PC-3 (cell line): ENCODE results near the gene TCEA2. TPM values are rescaled to one million over a fixed set of nuclear protein-coding genes. Genes with fewer than 3 reads are reported as not detected.

Experiments used
- ATAC-seq: fragments of 200-7000 bp; cut with Tn5 transposase; 2 replicates; pipeline ENCODE4 v1.9.1; 2020; ENCODE audit warnings: mild to moderate bottlenecking, moderate library complexity
- BruUV-seq: library from RNA; stranded (reverse); fragments of 400-500 nt; replicated peaks from 2 replicates; lab custom pipeline; 2021; lab: Mats Ljungman, UMichigan
- CTCF ChIA-PET: fragments of 300-600 bp; sonication (Branson Sonifier 250); formaldehyde crosslinking; loops from one replicate; lab custom pipeline; 2022; ENCODE audit warnings: antibody characterized with exemption; lab: Charles Lee
- POLR2A ChIA-PET: fragments of 300-600 bp; sonication (Branson Sonifier 250); formaldehyde crosslinking; loops from one replicate; lab custom pipeline; 2022; ENCODE audit warnings: antibody characterized with exemption; ENCODE audit not compliant: unreplicated experiment; lab: Charles Lee
- DNase-seq: peaks from one replicate; pipeline ENCODE4 v3.0.0-alpha.2; 2015
- H2AFZ ChIP-seq: fragments of 300-600 bp; sonication (generic); 2 replicates; pipeline ENCODE4 v1.6.0; 2016; ENCODE audit warnings: antibody characterized with exemption, low read length
- H3F3A ChIP-seq: fragments of 300-600 bp; sonication (generic); one replicate; pipeline ENCODE4 v1.6.0; 2017; ENCODE audit warnings: antibody characterized with exemption, low read length, control low read depth, mild to moderate bottlenecking; ENCODE audit not compliant: unreplicated experiment
- H3K27ac ChIP-seq: fragments of 300-600 bp; sonication (generic); 2 replicates; pipeline ENCODE4 v1.5.1; 2016; ENCODE audit warnings: mild to moderate bottlenecking, low read length
- H3K27me3 ChIP-seq: fragments of 300-600 bp; sonication (generic); 2 replicates; pipeline ENCODE4 v1.6.1; 2016; ENCODE audit warnings: low read length, mixed read lengths
- H3K36me3 ChIP-seq: fragments of 300-600 bp; sonication (generic); 2 replicates; pipeline ENCODE4 v1.6.1; 2016; ENCODE audit warnings: low read depth, mixed run types, low read length, mixed read lengths
- H3K4me1 ChIP-seq: fragments of 300-600 bp; sonication (generic); 2 replicates; pipeline ENCODE4 v1.5.1; 2016; ENCODE audit warnings: low read length; ENCODE audit not compliant: insufficient read depth
- H3K4me2 ChIP-seq: fragments of 300-600 bp; sonication (generic); 2 replicates; pipeline ENCODE4 v1.6.0; 2016; ENCODE audit warnings: low read length
- H3K4me3 ChIP-seq: fragments of 300-600 bp; sonication (generic); 2 replicates; pipeline ENCODE4 v1.5.1; 2016; ENCODE audit warnings: mild to moderate bottlenecking, low read length, mixed read lengths
- H3K79me2 ChIP-seq: fragments of 300-600 bp; sonication (generic); 2 replicates; pipeline ENCODE4 v1.6.1; 2017; ENCODE audit warnings: low read length, mixed read lengths
- H3K9ac ChIP-seq: fragments of 300-600 bp; sonication (generic); 2 replicates; pipeline ENCODE4 v1.6.0; 2016; ENCODE audit warnings: mild to moderate bottlenecking, low read length
- H3K9me2 ChIP-seq: fragments of 300-600 bp; sonication (generic); replicated peaks from 2 replicates; pipeline ENCODE4 v1.6.1; 2016; ENCODE audit warnings: mixed run types, low read length, mixed read lengths
- H3K9me3 ChIP-seq: fragments of 300-600 bp; sonication (generic); 2 replicates; pipeline ENCODE4 v1.6.1; 2016; ENCODE audit warnings: low read length, mixed read lengths
- H4K20me1 ChIP-seq: fragments of 300-600 bp; sonication (generic); 2 replicates; pipeline ENCODE4 v1.6.1; 2016; ENCODE audit warnings: low read length, mixed read lengths
- EZH2 ChIP-seq: fragments of 300-600 bp; sonication (generic); IDR thresholded peaks from one replicate; pipeline ENCODE4 v1.6.1; 2017; ENCODE audit warnings: antibody characterized with exemption, mild to moderate bottlenecking, low read length; ENCODE audit not compliant: unreplicated experiment
- EZH2phosphoT487 ChIP-seq: fragments of 300-600 bp; sonication (generic); IDR thresholded peaks from 2 replicates; pipeline ENCODE4 v1.6.1; 2018; ENCODE audit warnings: mild to moderate bottlenecking, antibody characterized with exemption, low read length, borderline replicate concordance
- intact Hi-C: fragments of 100-400 bp; cut with micrococcal nuclease; formaldehyde crosslinking; loops from 2 replicates; pipeline ENCODE4 v1.9.0; 2023
- total RNA-seq: library from RNA; depleted of rRNA; stranded (reverse); fragments of >200 nt; gene quantifications from 2 replicates; pipeline ENCODE4 v1.2.3, GENCODE V29; 2014
- TF ChIP-seq, protein P1 (sequence below): fragments of 300-600 bp; sonication (generic); conservative IDR thresholded peaks from 2 replicates; pipeline ENCODE4 v1.5.1; 2017; ENCODE audit warnings: antibody characterized with exemption, low read depth, mild to moderate bottlenecking, low read length

TCEA2 gene
- total RNA-seq, 1 experiment from 2014 or later, result 19.1 TPM

DNA sequence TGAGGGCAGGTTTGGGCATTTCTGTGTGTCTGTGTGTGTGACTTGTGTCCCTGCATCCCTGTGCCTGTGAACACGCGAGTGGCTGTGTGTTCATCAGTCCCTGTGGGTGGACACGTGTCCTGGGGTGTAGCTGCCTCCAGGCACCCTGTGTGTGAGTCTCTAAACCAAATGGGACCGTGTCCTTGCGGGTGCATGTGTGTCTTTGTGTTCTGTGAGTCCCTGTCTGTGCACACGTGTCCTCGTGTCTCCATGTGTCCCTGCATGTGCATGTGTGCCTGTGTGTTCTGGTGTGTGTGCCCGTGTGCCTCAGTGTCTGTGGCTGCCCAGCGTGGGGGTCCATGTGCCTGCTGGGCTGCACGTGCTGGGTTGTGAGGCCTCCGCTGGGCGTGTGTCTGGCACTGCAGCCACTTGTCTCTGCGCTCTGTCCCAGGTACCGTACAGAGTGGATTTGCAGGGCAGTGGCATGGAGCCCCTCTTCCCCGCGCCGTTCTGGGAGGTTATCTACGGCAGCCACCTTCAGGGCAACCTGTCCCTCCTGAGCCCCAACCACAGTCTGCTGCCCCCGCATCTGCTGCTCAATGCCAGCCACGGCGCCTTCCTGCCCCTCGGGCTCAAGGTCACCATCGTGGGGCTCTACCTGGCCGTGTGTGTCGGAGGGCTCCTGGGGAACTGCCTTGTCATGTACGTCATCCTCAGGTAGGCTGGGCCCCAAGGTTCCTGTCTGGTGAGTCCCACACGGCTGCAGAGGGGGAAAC is 29.4 kb downstream of the TCEA2 start:
- ChIA-PET CTCF (no interaction called here), POLR2A (no interaction called here)
- no peaks in the 10 kb centered on the region for H3F3A ChIP-seq
- no peak overlapping the region for H3K4me3 ChIP-seq
- TF ChIP-seq EZH2, result no peak
- TF ChIP-seq EZH2phosphoT487, result no peak
- TF ChIP-seq, protein P1, sequence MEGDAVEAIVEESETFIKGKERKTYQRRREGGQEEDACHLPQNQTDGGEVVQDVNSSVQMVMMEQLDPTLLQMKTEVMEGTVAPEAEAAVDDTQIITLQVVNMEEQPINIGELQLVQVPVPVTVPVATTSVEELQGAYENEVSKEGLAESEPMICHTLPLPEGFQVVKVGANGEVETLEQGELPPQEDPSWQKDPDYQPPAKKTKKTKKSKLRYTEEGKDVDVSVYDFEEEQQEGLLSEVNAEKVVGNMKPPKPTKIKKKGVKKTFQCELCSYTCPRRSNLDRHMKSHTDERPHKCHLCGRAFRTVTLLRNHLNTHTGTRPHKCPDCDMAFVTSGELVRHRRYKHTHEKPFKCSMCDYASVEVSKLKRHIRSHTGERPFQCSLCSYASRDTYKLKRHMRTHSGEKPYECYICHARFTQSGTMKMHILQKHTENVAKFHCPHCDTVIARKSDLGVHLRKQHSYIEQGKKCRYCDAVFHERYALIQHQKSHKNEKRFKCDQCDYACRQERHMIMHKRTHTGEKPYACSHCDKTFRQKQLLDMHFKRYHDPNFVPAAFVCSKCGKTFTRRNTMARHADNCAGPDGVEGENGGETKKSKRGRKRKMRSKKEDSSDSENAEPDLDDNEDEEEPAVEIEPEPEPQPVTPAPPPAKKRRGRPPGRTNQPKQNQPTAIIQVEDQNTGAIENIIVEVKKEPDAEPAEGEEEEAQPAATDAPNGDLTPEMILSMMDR, result no peak
- no peaks in the 10 kb centered on the region for H3K9me3 ChIP-seq
- no TSS peak for BruUV-seq
- no peaks in the 10 kb centered on the region for H3K4me1 ChIP-seq
- no peak for DNase-seq
- no peaks in the 10 kb centered on the region for H4K20me1 ChIP-seq
- H3K9ac ChIP-seq, result no peak overlapping the region
- no peaks in the 10 kb centered on the region for H3K9me2 ChIP-seq
- H3K27me3 ChIP-seq, result no peaks in the 10 kb centered on the region
- H3K36me3 ChIP-seq, result no peaks in the 10 kb centered on the region
- H3K79me2 ChIP-seq, result no peaks in the 10 kb centered on the region
- intact Hi-C loops, result no loop called here
- H3K4me2 ChIP-seq, result no peak overlapping the region
- H2AFZ ChIP-seq, result no peak overlapping the region
- H3K27ac ChIP-seq, result no peak overlapping the region
- no peak for ATAC-seq

DNA sequence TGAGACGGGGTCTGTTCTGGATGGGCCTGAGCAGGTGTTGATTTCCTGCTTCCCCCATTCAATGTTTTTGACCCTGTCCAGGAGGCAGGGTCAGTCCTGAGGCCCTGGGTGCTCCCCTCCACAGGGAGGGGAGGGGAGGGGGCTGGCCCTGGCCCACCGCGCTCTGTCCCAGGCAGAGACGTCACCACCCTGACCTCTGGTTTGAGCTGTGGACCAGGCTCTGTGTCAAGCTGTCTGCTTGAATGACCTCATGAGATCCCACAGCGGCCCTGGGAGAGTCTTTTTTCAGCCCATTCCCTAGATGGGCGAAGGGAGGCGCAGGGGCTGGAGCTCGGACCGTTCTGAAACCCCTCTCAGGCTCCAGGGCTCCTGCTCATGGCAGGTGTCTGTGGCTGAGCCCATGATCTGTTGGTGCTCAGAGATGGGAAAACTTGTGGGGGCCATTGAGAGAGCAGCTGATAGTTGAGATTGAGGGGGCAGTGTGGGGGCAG is 30.1 kb downstream of the TCEA2 start:
- no peak for DNase-seq
- Histone ChIP-seq H3K9me3 (no peaks in the 10 kb centered on the region), H3F3A (no peaks in the 10 kb centered on the region), H3K27ac (no peak overlapping the region), H3K36me3 (no peaks in the 10 kb centered on the region), H3K4me3 (no peak overlapping the region), H3K79me2 (no peaks in the 10 kb centered on the region), H3K27me3 (no peaks in the 10 kb centered on the region), H3K4me1 (no peaks in the 10 kb centered on the region), H3K4me2 (no peak overlapping the region), H3K9ac (no peak overlapping the region), H2AFZ (no peak overlapping the region), H4K20me1 (no peaks in the 10 kb centered on the region), H3K9me2 (no peaks in the 10 kb centered on the region)
- intact Hi-C loops, result no loop called here
- ChIA-PET CTCF (no interaction called here), POLR2A (no interaction called here)
- ATAC-seq, result no peak
- no TSS peak for BruUV-seq
- no peak for TF ChIP-seq EZH2phosphoT487
- no peak for TF ChIP-seq EZH2
- TF ChIP-seq, protein P1, result no peak

DNA sequence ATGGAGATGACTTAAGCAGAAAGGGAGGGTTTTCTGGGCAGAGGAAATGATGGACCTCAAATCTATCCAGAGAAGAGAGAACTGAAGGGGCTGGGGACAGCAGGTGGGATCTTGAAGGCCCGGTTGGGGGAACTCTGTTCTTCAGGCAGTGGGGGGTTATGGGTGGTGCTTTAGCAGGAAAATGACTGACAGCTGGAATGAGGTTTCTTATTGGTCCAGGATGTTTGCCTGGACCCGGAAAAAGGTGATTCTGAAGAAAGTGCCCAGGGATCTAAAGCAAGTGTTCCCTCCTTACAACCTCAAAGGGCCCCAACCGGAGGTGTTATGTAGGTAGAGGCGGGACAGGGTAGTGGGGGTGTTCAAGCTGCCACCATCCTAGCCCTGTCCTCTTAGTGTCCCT is 32.5 kb downstream of the TCEA2 start:
- no peak overlapping the region for H2AFZ ChIP-seq
- no peak overlapping the region for H3K9ac ChIP-seq
- intact Hi-C loops, result no loop called here
- no peak overlapping the region for H3K4me2 ChIP-seq
- no peaks in the 10 kb centered on the region for H3K36me3 ChIP-seq
- H3F3A ChIP-seq, result no peaks in the 10 kb centered on the region
- ChIA-PET POLR2A (no interaction called here), CTCF (no interaction called here)
- DNase-seq, result no peak
- no peaks in the 10 kb centered on the region for H3K4me1 ChIP-seq
- no peak overlapping the region for H3K27ac ChIP-seq
- no TSS peak for BruUV-seq
- H3K27me3 ChIP-seq, result no peaks in the 10 kb centered on the region
- no peak overlapping the region for H3K4me3 ChIP-seq
- no peaks in the 10 kb centered on the region for H4K20me1 ChIP-seq
- no peaks in the 10 kb centered on the region for H3K9me3 ChIP-seq
- TF ChIP-seq, protein P1, result no peak
- TF ChIP-seq EZH2 (no peak), EZH2phosphoT487 (no peak)
- no peaks in the 10 kb centered on the region for H3K79me2 ChIP-seq
- no peaks in the 10 kb centered on the region for H3K9me2 ChIP-seq
- no peak for ATAC-seq
